Panc1 (cell line): ENCODE data around the gene WDR93.

Experiments used
- CTCF ChIP-seq: fragments of 450-650 bp; IDR thresholded peaks from 2 replicates; pipeline ENCODE4 v1.5.1; 2017; ENCODE audit warnings: mild to moderate bottlenecking
- POLR2AphosphoS5 ChIP-seq: IDR thresholded peaks from 2 replicates; pipeline ENCODE4 v1.6.1; 2012; ENCODE audit warnings: mild to moderate bottlenecking, low read depth, low read length, moderate library complexity
- REST ChIP-seq, 2 experiments: IDR thresholded peaks; 2 replicates each; pipeline ENCODE4 v1.6.1; 2011 to 2012; ENCODE audit warnings: low read depth in 2 of 2, control low read depth in 1 of 2, low read length in 1 of 2, mild to moderate bottlenecking in 1 of 2, moderate library complexity in 1 of 2; ENCODE audit not compliant: insufficient read depth in 1 of 2
- SIN3A ChIP-seq: IDR thresholded peaks from 2 replicates; pipeline ENCODE4 v1.6.1; 2012; ENCODE audit warnings: low read depth, mild to moderate bottlenecking, low read length, moderate library complexity, borderline replicate concordance; ENCODE audit not compliant: insufficient read depth
- TCF7L2 ChIP-seq: IDR thresholded peaks from 2 replicates; pipeline ENCODE4 v1.6.1; 2011; ENCODE audit warnings: mild to moderate bottlenecking, low read depth, low read length, inconsistent platforms

GRCh38 chr15:89664441-89665350 lies 25.9 kb upstream of the WDR93 start:
- TF ChIP-seq CTCF (no peak), POLR2AphosphoS5 (no peak), REST (IDR thresholded peaks at IDR 0.05; ENCODE audit: insufficient read depth in 1 of 2, low read depth in 2 of 2, low read length in 1 of 2) (no peak), TCF7L2 (no peak), SIN3A (no peak)
